A549 (cell line): Measurements from ENCODE around the gene IREB2.

ENCODE experiments used
- EP300 ChIP-seq, 2 experiments: fragments of >200 bp; sonication (Bioruptor Twin); formaldehyde crosslinking; IDR thresholded peaks; 2 replicates in 1 of 2; 3 replicates in 1 of 2; pipeline ENCODE4 v1.6.1; 2016 to 2017
- NR3C1 ChIP-seq: fragments of >200 bp; sonication (Bioruptor Twin); formaldehyde crosslinking; IDR thresholded peaks from 3 replicates; pipeline ENCODE4 v1.6.1; 2017
- RARB ChIP-seq: fragments of 250-450 bp; sonication (Bioruptor Pico); IDR thresholded peaks from 2 replicates; pipeline ENCODE4 v1.8.0; 2021; ENCODE audit warnings: mild to moderate bottlenecking, moderate library complexity
- TF ChIP-seq, protein P1 (sequence below): fragments of >200 bp; sonication (Bioruptor Twin); formaldehyde crosslinking; IDR thresholded peaks from 3 replicates; pipeline ENCODE4 v1.5.1; 2016

DNA sequence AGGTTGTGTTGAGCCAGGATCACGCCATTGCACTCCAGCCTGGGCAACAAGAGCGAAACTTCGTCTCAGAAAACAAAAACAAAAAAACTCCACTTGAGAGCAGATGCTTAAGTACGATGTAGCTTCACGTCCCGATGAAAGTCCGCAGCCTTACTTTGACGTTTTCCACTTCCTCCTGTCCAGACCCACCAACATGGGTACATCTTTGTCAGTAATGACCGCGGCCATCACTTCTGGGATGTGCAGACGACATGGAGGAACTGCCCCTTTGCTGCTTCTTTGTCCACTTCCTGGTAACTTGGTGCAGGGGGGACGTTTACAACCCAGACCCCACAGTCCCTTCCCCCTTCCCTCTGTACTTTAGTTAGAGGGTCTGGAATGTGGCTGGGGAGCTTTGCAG is 49.2 kb upstream of the IREB2 start:
- no peak for TF ChIP-seq EP300 (IDR thresholded peaks at IDR 0.05)
- no peak for TF ChIP-seq NR3C1
- no peak for TF ChIP-seq RARB (CRISPR knock-in tag)
- TF ChIP-seq, protein P1, sequence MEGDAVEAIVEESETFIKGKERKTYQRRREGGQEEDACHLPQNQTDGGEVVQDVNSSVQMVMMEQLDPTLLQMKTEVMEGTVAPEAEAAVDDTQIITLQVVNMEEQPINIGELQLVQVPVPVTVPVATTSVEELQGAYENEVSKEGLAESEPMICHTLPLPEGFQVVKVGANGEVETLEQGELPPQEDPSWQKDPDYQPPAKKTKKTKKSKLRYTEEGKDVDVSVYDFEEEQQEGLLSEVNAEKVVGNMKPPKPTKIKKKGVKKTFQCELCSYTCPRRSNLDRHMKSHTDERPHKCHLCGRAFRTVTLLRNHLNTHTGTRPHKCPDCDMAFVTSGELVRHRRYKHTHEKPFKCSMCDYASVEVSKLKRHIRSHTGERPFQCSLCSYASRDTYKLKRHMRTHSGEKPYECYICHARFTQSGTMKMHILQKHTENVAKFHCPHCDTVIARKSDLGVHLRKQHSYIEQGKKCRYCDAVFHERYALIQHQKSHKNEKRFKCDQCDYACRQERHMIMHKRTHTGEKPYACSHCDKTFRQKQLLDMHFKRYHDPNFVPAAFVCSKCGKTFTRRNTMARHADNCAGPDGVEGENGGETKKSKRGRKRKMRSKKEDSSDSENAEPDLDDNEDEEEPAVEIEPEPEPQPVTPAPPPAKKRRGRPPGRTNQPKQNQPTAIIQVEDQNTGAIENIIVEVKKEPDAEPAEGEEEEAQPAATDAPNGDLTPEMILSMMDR = no peak
